Measurements from ENCODE around the gene TCIRG1.

TCIRG1 gene

GRCh38 chr11:68015467-68015866, 23.4 kb upstream of the TCIRG1 start:
- no peaks in the 10 kb centered on the region for H3K27me3 ChIP-seq (ENCODE audit: control insufficient read depth, insufficient read depth, low read length)
- no peaks in the 10 kb centered on the region for H3K4me1 ChIP-seq (ENCODE audit: control insufficient read depth, insufficient read depth, low read length)
- no peak overlapping the region for H3K4me3 ChIP-seq (ENCODE audit: low read depth, low read length)
- no peak overlapping the region for H3K9ac ChIP-seq (ENCODE audit: low read depth, low read length)
- no peaks in the 10 kb centered on the region for H3K9me3 ChIP-seq (ENCODE audit: control insufficient read depth, insufficient read depth, low read length)
- H3K36me3 ChIP-seq (ENCODE audit: control insufficient read depth, insufficient read depth, low read length), result no peaks in the 10 kb centered on the region

- no peaks in the 10 kb centered on the region for H3K9me3 ChIP-seq (ENCODE audit: control insufficient read depth, insufficient read depth, low read length)
- H3K4me1 ChIP-seq (ENCODE audit: control insufficient read depth, insufficient read depth, low read length), result no peaks in the 10 kb centered on the region
- no peaks in the 10 kb centered on the region for H3K27me3 ChIP-seq (ENCODE audit: control insufficient read depth, insufficient read depth, low read length)
- H3K9ac ChIP-seq (ENCODE audit: low read depth, low read length), result no peak overlapping the region
- H3K4me3 ChIP-seq (ENCODE audit: low read depth, low read length), result no peak overlapping the region
- H3K36me3 ChIP-seq (ENCODE audit: control insufficient read depth, insufficient read depth, low read length), result no peaks in the 10 kb centered on the region
Measured at GRCh38 chr11:68016161-68016903, 22.5 kb upstream of the TCIRG1 start.

GRCh38 chr11:68016904-68017817, 21.7 kb upstream of the TCIRG1 start:
- Histone ChIP-seq H3K4me3 (ENCODE audit: low read depth, low read length) (no peak overlapping the region), H3K9ac (ENCODE audit: low read depth, low read length) (no peak overlapping the region), H3K9me3 (ENCODE audit: control insufficient read depth, insufficient read depth, low read length) (no peaks in the 10 kb centered on the region), H3K36me3 (ENCODE audit: control insufficient read depth, insufficient read depth, low read length) (no peaks in the 10 kb centered on the region), H3K27me3 (ENCODE audit: control insufficient read depth, insufficient read depth, low read length) (no peaks in the 10 kb centered on the region), H3K4me1 (ENCODE audit: control insufficient read depth, insufficient read depth, low read length) (no peaks in the 10 kb centered on the region)

GRCh38 chr11:68017980-68018729, 20.7 kb upstream of the TCIRG1 start:
- Histone ChIP-seq H3K4me1 (ENCODE audit: control insufficient read depth, insufficient read depth, low read length) (no peaks in the 10 kb centered on the region), H3K27me3 (ENCODE audit: control insufficient read depth, insufficient read depth, low read length) (no peaks in the 10 kb centered on the region), H3K4me3 (ENCODE audit: low read depth, low read length) (no peak overlapping the region), H3K9me3 (ENCODE audit: control insufficient read depth, insufficient read depth, low read length) (no peaks in the 10 kb centered on the region), H3K36me3 (ENCODE audit: control insufficient read depth, insufficient read depth, low read length) (no peaks in the 10 kb centered on the region), H3K9ac (ENCODE audit: low read depth, low read length) (no peak overlapping the region)

GRCh38 chr11:68018730-68019190, 20.1 kb upstream of the TCIRG1 start:
- H3K27me3 ChIP-seq (ENCODE audit: control insufficient read depth, insufficient read depth, low read length), result no peaks in the 10 kb centered on the region
- H3K36me3 ChIP-seq (ENCODE audit: control insufficient read depth, insufficient read depth, low read length), result no peaks in the 10 kb centered on the region
- no peak overlapping the region for H3K4me3 ChIP-seq (ENCODE audit: low read depth, low read length)
- no peak overlapping the region for H3K9ac ChIP-seq (ENCODE audit: low read depth, low read length)
- no peaks in the 10 kb centered on the region for H3K9me3 ChIP-seq (ENCODE audit: control insufficient read depth, insufficient read depth, low read length)
- no peaks in the 10 kb centered on the region for H3K4me1 ChIP-seq (ENCODE audit: control insufficient read depth, insufficient read depth, low read length)

GRCh38 chr11:68019486-68019885, 19.3 kb upstream of the TCIRG1 start:
- H3K36me3 ChIP-seq (ENCODE audit: control insufficient read depth, insufficient read depth, low read length), result no peaks in the 10 kb centered on the region
- no peaks in the 10 kb centered on the region for H3K9me3 ChIP-seq (ENCODE audit: control insufficient read depth, insufficient read depth, low read length)
- no peak overlapping the region for H3K4me3 ChIP-seq (ENCODE audit: low read depth, low read length)
- no peak overlapping the region for H3K9ac ChIP-seq (ENCODE audit: low read depth, low read length)
- no peaks in the 10 kb centered on the region for H3K27me3 ChIP-seq (ENCODE audit: control insufficient read depth, insufficient read depth, low read length)
- H3K4me1 ChIP-seq (ENCODE audit: control insufficient read depth, insufficient read depth, low read length), result no peaks in the 10 kb centered on the region

- no peak overlapping the region for H3K4me3 ChIP-seq (ENCODE audit: low read depth, low read length)
- peaks cover 3% of the 10 kb centered on the region for H3K36me3 ChIP-seq (ENCODE audit: control insufficient read depth, insufficient read depth, low read length)
- no peaks in the 10 kb centered on the region for H3K4me1 ChIP-seq (ENCODE audit: control insufficient read depth, insufficient read depth, low read length)
- H3K9me3 ChIP-seq (ENCODE audit: control insufficient read depth, insufficient read depth, low read length), result no peaks in the 10 kb centered on the region
- no peaks in the 10 kb centered on the region for H3K27me3 ChIP-seq (ENCODE audit: control insufficient read depth, insufficient read depth, low read length)
- no peak overlapping the region for H3K9ac ChIP-seq (ENCODE audit: low read depth, low read length)
Measured at GRCh38 chr11:68020575-68020974, 18.2 kb upstream of the TCIRG1 start.

GRCh38 chr11:68021167-68021787, 17.5 kb upstream of the TCIRG1 start:
- H3K9me3 ChIP-seq (ENCODE audit: control insufficient read depth, insufficient read depth, low read length), result no peaks in the 10 kb centered on the region
- no peaks in the 10 kb centered on the region for H3K27me3 ChIP-seq (ENCODE audit: control insufficient read depth, insufficient read depth, low read length)
- no peak overlapping the region for H3K4me3 ChIP-seq (ENCODE audit: low read depth, low read length)
- peaks cover 3% of the 10 kb centered on the region for H3K36me3 ChIP-seq (ENCODE audit: control insufficient read depth, insufficient read depth, low read length)
- no peaks in the 10 kb centered on the region for H3K4me1 ChIP-seq (ENCODE audit: control insufficient read depth, insufficient read depth, low read length)
- no peak overlapping the region for H3K9ac ChIP-seq (ENCODE audit: low read depth, low read length)

- no peak overlapping the region for H3K4me3 ChIP-seq (ENCODE audit: low read depth, low read length)
- no peaks in the 10 kb centered on the region for H3K9me3 ChIP-seq (ENCODE audit: control insufficient read depth, insufficient read depth, low read length)
- no peaks in the 10 kb centered on the region for H3K27me3 ChIP-seq (ENCODE audit: control insufficient read depth, insufficient read depth, low read length)
- peaks cover 5% of the 10 kb centered on the region for H3K36me3 ChIP-seq (ENCODE audit: control insufficient read depth, insufficient read depth, low read length)
- no peak overlapping the region for H3K9ac ChIP-seq (ENCODE audit: low read depth, low read length)
- H3K4me1 ChIP-seq (ENCODE audit: control insufficient read depth, insufficient read depth, low read length), result no peaks in the 10 kb centered on the region
Measured at GRCh38 chr11:68022531-68022930, 16.3 kb upstream of the TCIRG1 start.

GRCh38 chr11:68024508-68024907, 14.3 kb upstream of the TCIRG1 start:
- H3K4me3 ChIP-seq (ENCODE audit: low read depth, low read length), result no peak overlapping the region
- no peaks in the 10 kb centered on the region for H3K9me3 ChIP-seq (ENCODE audit: control insufficient read depth, insufficient read depth, low read length)
- peaks cover 3% of the 10 kb centered on the region for H3K4me1 ChIP-seq (ENCODE audit: control insufficient read depth, insufficient read depth, low read length)
- no peak overlapping the region for H3K9ac ChIP-seq (ENCODE audit: low read depth, low read length)
- peaks cover 9% of the 10 kb centered on the region for H3K36me3 ChIP-seq (ENCODE audit: control insufficient read depth, insufficient read depth, low read length)
- H3K27me3 ChIP-seq (ENCODE audit: control insufficient read depth, insufficient read depth, low read length), result no peaks in the 10 kb centered on the region

GRCh38 chr11:68025047-68025446, 13.8 kb upstream of the TCIRG1 start:
- Histone ChIP-seq H3K4me3 (ENCODE audit: low read depth, low read length) (no peak overlapping the region), H3K4me1 (ENCODE audit: control insufficient read depth, insufficient read depth, low read length) (peaks cover 3% of the 10 kb centered on the region), H3K27me3 (ENCODE audit: control insufficient read depth, insufficient read depth, low read length) (no peaks in the 10 kb centered on the region), H3K9ac (ENCODE audit: low read depth, low read length) (no peak overlapping the region), H3K36me3 (ENCODE audit: control insufficient read depth, insufficient read depth, low read length) (peaks cover 9% of the 10 kb centered on the region), H3K9me3 (ENCODE audit: control insufficient read depth, insufficient read depth, low read length) (no peaks in the 10 kb centered on the region)
